ENCODE results near the gene PDE10A. TPM values are rescaled to one million over a fixed set of nuclear protein-coding genes. Genes with fewer than 3 reads are reported as not detected.

The PDE10A gene
- total and polyA plus RNA-seq, 4 donors: 1.0 to 6.2 (median 3.0) TPM

DNA sequence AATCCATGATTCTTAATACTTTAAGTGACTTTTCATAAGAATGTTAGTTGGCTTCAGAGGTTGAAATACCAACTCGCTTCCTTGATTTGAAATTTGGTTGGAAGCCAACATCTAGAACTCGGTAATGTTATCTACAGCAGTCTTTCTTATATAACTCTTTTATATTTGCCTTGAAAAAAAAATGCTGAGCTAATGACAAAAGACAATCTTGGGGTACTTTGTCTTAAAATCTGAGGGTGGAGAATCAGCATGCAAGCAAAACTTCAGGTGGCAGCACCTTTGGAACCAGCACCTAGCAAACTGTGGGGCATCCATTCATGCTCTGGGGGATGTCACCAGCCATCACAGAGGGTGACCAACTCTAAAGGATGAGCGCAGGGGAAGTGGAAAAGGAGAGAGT, 76.3 kb downstream of the PDE10A start:
- no peaks in the 10 kb centered on the region for H3K27me3 ChIP-seq (ENCODE audit: control insufficient read depth in 3 of 3, insufficient read depth in 3 of 3, low read length in 2 of 3)
- no peaks in the 10 kb centered on the region for H3K36me3 ChIP-seq (ENCODE audit: control insufficient read depth in 4 of 4, insufficient read depth in 4 of 4, low read length in 4 of 4)
- H3K9me3 ChIP-seq (ENCODE audit: control insufficient read depth in 4 of 4, insufficient read depth in 3 of 4, low read length in 3 of 4): peaks cover 0 to 6% (median 2%) of the 10 kb centered on the region in 4 donors
- ATAC-seq (ENCODE audit: insufficient read depth, low FRiP score) (no peak), DNase-seq (no peak)
- TF ChIP-seq, protein P1, sequence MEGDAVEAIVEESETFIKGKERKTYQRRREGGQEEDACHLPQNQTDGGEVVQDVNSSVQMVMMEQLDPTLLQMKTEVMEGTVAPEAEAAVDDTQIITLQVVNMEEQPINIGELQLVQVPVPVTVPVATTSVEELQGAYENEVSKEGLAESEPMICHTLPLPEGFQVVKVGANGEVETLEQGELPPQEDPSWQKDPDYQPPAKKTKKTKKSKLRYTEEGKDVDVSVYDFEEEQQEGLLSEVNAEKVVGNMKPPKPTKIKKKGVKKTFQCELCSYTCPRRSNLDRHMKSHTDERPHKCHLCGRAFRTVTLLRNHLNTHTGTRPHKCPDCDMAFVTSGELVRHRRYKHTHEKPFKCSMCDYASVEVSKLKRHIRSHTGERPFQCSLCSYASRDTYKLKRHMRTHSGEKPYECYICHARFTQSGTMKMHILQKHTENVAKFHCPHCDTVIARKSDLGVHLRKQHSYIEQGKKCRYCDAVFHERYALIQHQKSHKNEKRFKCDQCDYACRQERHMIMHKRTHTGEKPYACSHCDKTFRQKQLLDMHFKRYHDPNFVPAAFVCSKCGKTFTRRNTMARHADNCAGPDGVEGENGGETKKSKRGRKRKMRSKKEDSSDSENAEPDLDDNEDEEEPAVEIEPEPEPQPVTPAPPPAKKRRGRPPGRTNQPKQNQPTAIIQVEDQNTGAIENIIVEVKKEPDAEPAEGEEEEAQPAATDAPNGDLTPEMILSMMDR (IDR thresholded peaks at IDR 0.05; ENCODE audit: control extremely low read depth, extremely low read depth): no peak
- no peak overlapping the region for H3K27ac ChIP-seq (ENCODE audit: low read depth in 1 of 2, low read length in 1 of 2)
- H3K9ac ChIP-seq (ENCODE audit: insufficient read depth in 1 of 2, low read length in 2 of 2): no peak overlapping the region
- no peak overlapping the region for H3K4me3 ChIP-seq
- H3K4me1 ChIP-seq (ENCODE audit: control insufficient read depth in 5 of 5, insufficient read depth in 5 of 5, low read length in 5 of 5): peaks cover 0 to 6% (median 0%) of the 10 kb centered on the region in 5 donors
- 62 to 70% methylated on average over 3 of the region's 3 CpGs for WGBS, 2 donors

DNA sequence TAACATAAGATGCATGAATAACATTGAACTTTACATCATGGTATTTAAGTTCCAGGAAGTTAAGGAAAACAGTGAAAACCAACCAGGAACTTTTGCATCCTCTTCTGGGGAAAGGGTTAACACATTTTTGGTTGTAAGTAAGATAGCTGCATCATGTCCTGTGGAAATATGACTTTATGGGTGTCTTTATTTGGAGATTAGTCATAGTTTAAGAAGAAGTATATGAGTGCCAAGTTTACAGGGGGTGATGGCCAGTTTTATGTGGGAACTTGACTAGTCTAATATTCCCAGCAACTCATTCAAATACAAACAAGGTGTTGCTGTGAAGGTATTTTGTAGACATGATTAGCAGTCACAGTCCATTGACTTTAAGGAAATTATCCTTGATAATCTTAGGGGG, 78.0 kb downstream of the PDE10A start:
- ATAC-seq (ENCODE audit: insufficient read depth, low FRiP score) (no peak), DNase-seq (no peak)
- TF ChIP-seq, protein P1 (IDR thresholded peaks at IDR 0.05; ENCODE audit: control extremely low read depth, extremely low read depth): no peak
- H3K4me3 ChIP-seq: no peak overlapping the region
- no peak overlapping the region for H3K9ac ChIP-seq (ENCODE audit: insufficient read depth in 1 of 2, low read length in 2 of 2)
- H3K27me3 ChIP-seq (ENCODE audit: control insufficient read depth in 3 of 3, insufficient read depth in 3 of 3, low read length in 2 of 3): no peaks in the 10 kb centered on the region
- H3K36me3 ChIP-seq (ENCODE audit: control insufficient read depth in 4 of 4, insufficient read depth in 4 of 4, low read length in 4 of 4): no peaks in the 10 kb centered on the region
- peaks cover 0 to 6% (median 0%) of the 10 kb centered on the region in 5 donors for H3K4me1 ChIP-seq (ENCODE audit: control insufficient read depth in 5 of 5, insufficient read depth in 5 of 5, low read length in 5 of 5)
- peaks cover 0 to 8% (median 2%) of the 10 kb centered on the region in 4 donors for H3K9me3 ChIP-seq (ENCODE audit: control insufficient read depth in 4 of 4, insufficient read depth in 3 of 4, low read length in 3 of 4)
- H3K27ac ChIP-seq (ENCODE audit: low read depth in 1 of 2, low read length in 1 of 2): no peak overlapping the region

DNA sequence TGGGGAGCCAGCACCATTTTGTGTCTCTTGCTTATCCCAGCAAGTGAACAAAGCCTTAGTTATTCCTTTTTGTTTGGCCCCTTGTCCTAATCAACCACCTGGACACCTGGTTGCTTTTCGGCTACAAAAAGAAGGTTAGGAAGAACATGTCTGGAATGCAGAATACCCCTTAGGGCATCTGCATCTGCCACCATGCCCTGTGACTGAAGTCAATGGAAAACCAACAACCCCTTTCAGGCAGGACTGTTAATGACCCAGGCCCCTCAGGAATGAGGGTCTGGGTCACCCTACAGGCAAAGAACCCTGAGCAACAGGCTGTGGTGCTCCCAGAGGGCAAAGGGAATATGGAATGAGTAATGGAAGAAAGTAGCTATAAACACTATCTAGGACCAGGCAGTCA, 78.5 kb downstream of the PDE10A start:
- TF ChIP-seq, protein P1 (IDR thresholded peaks at IDR 0.05; ENCODE audit: control extremely low read depth, extremely low read depth): no peak
- Histone ChIP-seq H3K4me3 (no peak overlapping the region), H3K9ac (ENCODE audit: insufficient read depth in 1 of 2, low read length in 2 of 2) (no peak overlapping the region), H3K27ac (ENCODE audit: low read depth in 1 of 2, low read length in 1 of 2) (no peak overlapping the region), H3K36me3 (ENCODE audit: control insufficient read depth in 4 of 4, insufficient read depth in 4 of 4, low read length in 4 of 4) (no peaks in the 10 kb centered on the region), H3K9me3 (ENCODE audit: control insufficient read depth in 4 of 4, insufficient read depth in 3 of 4, low read length in 3 of 4) (peaks cover 0 to 8% (median 2%) of the 10 kb centered on the region in 4 donors), H3K27me3 (ENCODE audit: control insufficient read depth in 3 of 3, insufficient read depth in 3 of 3, low read length in 2 of 3) (no peaks in the 10 kb centered on the region), H3K4me1 (ENCODE audit: control insufficient read depth in 5 of 5, insufficient read depth in 5 of 5, low read length in 5 of 5) (peaks cover 0 to 11% (median 0%) of the 10 kb centered on the region in 5 donors)
- DNase-seq: no peak
- WGBS, 2 donors: 78 to 89% methylated on average over 1 of the region's 1 CpG
- no peak for ATAC-seq (ENCODE audit: insufficient read depth, low FRiP score)

DNA sequence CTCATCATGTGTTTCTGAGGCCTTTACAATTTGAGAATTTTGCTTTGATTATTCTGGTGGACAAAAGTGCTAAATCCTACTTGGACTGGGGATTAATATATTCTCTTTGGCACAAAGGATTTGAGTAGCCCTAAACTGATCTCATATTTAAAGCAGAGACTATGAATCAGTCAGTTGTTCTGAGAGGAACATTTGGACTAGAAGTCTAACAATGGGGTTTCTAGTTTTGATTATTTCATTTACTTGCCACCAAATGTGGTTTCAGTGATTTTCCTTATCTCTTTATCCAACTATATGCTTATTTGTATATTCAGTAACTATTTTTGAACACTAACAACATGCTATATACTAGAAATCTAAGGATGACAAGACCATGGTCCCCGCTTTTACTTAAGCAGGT, 81.4 kb downstream of the PDE10A start:
- WGBS, 2 donors: 96 to 98% methylated on average over 1 of the region's 1 CpG
- Histone ChIP-seq H3K9me3 (ENCODE audit: control insufficient read depth in 4 of 4, insufficient read depth in 3 of 4, low read length in 3 of 4) (peaks cover 0 to 8% (median 2%) of the 10 kb centered on the region in 4 donors), H3K27me3 (ENCODE audit: control insufficient read depth in 3 of 3, insufficient read depth in 3 of 3, low read length in 2 of 3) (no peaks in the 10 kb centered on the region), H3K4me3 (no peak overlapping the region), H3K9ac (ENCODE audit: insufficient read depth in 1 of 2, low read length in 2 of 2) (no peak overlapping the region), H3K4me1 (ENCODE audit: control insufficient read depth in 5 of 5, insufficient read depth in 5 of 5, low read length in 5 of 5) (peaks cover 0 to 9% (median 0%) of the 10 kb centered on the region in 5 donors), H3K27ac (ENCODE audit: low read depth in 1 of 2, low read length in 1 of 2) (no peak overlapping the region), H3K36me3 (ENCODE audit: control insufficient read depth in 4 of 4, insufficient read depth in 4 of 4, low read length in 4 of 4) (no peaks in the 10 kb centered on the region)
- DNase-seq (no peak), ATAC-seq (ENCODE audit: insufficient read depth, low FRiP score) (no peak)
- TF ChIP-seq, protein P1 (IDR thresholded peaks at IDR 0.05; ENCODE audit: control extremely low read depth, extremely low read depth): no peak
